ENCODE results near the gene LOXHD1.

LOXHD1 gene, protein sequence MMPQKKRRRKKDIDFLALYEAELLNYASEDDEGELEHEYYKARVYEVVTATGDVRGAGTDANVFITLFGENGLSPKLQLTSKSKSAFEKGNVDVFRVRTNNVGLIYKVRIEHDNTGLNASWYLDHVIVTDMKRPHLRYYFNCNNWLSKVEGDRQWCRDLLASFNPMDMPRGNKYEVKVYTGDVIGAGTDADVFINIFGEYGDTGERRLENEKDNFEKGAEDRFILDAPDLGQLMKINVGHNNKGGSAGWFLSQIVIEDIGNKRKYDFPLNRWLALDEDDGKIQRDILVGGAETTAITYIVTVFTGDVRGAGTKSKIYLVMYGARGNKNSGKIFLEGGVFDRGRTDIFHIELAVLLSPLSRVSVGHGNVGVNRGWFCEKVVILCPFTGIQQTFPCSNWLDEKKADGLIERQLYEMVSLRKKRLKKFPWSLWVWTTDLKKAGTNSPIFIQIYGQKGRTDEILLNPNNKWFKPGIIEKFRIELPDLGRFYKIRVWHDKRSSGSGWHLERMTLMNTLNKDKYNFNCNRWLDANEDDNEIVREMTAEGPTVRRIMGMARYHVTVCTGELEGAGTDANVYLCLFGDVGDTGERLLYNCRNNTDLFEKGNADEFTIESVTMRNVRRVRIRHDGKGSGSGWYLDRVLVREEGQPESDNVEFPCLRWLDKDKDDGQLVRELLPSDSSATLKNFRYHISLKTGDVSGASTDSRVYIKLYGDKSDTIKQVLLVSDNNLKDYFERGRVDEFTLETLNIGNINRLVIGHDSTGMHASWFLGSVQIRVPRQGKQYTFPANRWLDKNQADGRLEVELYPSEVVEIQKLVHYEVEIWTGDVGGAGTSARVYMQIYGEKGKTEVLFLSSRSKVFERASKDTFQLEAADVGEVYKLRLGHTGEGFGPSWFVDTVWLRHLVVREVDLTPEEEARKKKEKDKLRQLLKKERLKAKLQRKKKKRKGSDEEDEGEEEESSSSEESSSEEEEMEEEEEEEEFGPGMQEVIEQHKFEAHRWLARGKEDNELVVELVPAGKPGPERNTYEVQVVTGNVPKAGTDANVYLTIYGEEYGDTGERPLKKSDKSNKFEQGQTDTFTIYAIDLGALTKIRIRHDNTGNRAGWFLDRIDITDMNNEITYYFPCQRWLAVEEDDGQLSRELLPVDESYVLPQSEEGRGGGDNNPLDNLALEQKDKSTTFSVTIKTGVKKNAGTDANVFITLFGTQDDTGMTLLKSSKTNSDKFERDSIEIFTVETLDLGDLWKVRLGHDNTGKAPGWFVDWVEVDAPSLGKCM (N-terminal part only)

DNA sequence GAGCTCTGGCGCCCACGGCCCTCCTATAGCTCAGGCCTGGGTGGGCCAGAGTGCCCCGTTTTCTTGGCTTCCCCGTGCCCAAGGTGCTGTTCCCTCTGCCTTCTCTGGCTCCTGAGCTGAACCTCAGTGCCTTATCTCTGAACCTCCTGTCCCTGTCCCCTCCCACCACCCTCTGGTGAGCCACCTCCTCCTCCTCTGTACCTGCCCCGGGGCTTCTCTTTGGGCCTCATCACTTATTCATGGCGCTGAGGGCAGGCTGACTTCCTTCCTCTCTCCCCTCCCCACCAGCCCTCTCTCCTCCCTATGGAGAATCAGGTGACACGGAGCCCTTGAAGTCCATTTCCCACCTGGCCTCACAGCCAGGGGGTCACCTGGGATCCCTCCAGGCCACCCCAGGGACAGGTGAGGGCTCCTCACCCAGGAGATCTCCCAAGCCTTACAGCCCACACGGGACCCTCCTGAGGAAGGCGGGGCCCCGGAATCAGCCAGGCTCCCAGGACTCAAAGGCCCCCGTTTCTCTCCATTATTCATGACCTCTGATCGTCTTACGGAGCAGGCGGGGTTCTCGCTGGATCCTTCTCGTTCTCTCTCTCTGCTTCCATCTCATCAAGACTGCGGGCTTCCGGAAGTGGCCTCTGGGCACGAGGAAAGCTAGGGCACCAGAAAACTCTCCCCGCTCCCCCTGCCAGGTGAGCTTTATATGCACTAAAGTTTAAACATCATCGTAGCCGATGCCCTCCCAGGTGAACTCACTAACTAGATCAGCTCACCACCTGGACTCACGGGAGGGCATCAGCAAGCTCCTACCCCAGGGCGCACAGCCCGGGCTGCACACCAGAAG is at the start of gene LOXHD1:
Gene LOXHD1, minus strand, starts transcription at position 106 of the 841 bp plus-strand sequence. CDS start 187 bp downstream, outside the sequence.
- DNase-seq (ENCODE audit: low read depth) = no peak

DNA sequence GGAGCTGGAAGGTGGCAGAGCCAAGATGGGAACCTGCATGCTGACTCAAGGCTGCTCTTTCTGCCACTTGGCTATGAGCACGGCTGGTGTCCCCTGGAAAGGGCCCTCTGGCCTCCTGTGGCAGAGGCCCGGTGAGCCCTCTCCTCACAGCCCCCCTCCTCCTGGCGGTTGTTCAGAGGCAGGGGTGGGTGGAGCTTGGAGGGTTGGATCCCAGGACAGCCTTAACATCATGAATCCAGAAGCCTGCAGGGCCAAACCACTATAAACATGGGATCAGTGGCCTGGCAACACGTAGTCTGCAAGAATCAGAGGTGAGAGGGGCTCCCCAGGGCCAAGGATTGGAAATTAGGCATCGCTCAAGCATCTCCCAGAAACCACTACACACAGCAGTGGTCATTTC is 48.5 kb upstream of the LOXHD1 start:
- no peak for DNase-seq (ENCODE audit: low read depth)

DNA sequence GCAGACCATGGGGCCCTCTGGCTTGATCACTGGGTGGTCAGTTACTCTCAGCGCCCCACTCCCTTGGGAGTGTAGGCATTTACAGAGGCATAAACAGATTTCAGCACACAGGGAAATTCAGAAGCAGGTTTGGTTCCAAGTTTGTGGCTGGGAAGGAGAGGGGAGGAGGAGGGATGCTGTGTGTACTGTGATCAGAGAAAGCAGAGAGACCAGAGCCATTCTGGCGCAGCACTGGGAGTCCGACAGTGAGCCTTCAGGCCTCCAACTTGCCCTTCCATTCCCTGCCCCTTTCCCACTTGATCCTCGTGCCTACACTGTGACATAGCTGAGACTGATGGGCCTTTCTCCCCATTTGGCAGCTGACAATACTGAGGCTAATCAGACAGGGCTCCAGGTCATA is 47.8 kb upstream of the LOXHD1 start:
- DNase-seq (ENCODE audit: low read depth) = no peak

DNA sequence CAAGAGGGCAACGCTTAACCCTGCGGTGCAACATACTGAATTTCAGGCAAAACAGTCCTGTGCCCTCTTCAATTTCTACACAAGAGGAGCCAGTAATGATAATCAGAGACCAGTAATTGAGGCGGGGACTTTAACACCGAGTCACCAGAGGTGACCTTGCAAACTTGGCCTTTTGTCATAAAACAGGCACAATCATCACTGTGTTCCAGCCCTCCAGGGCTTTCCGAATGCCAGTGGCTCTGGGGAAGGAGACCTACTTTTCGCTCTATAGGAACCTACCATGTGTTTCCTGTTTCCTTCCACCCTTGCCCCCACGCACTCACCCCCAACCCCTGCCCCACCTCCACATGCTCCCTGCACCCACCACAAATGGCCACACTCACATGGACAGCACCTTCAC is 47.2 kb upstream of the LOXHD1 start:
- no peak for DNase-seq (ENCODE audit: low read depth)

DNA sequence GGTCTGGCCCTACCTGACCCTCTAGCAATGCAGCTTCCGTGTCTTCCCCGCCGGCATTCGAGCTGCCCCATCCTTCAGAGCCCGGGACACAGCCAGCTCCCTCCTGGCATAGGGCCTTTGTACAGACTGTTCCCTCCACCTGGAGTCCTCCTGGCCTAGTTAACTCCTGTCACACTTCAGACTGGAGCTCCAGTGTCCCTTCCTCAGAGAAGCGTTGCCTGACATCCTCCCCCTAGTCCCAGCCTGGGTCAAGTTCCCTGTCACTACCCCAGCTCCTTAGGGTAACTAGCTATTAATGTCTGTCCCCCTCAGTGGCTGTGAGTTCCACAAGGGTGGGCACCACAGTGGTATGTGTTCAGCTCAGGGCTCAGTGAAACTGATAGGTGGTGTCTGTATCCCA is 45.5 kb upstream of the LOXHD1 start:
- no peak for DNase-seq (ENCODE audit: low read depth)

DNA sequence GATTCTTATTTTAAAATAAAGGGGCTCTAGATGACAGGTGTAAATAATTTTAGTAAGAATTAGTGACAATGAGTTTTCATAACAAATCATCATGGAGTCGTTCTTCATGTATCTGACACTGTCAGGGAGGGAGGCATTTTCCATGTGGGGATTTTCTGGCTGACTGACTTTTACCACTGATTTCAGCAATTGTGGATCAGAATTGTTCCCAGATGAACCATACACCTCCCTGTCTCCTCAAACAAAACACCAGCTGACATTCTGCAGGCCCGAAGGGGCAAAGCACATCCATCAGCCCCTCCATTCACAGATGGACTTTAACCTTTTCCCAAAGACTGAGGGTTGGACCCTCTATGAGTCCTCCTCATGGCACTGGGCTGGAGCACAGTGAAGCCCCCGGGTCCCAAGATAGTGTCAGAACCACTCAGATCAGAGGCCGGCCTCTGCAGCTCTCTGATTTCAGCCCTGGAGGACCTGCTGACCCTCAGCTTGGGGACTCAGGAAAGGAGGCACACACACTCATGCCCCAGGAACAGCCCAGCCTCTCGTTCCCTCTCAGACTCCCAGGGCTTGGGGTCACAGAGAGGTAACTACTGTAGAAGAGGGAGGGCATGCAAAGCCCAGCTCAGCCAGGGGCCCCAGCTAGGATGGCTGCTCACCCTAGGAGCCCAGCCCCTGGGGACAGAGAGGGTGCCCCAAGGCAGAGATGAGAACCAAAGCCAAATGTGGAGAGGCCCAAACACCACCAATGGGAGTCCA is 43.2 kb upstream of the LOXHD1 start:
- no peak for DNase-seq (ENCODE audit: low read depth)

DNA sequence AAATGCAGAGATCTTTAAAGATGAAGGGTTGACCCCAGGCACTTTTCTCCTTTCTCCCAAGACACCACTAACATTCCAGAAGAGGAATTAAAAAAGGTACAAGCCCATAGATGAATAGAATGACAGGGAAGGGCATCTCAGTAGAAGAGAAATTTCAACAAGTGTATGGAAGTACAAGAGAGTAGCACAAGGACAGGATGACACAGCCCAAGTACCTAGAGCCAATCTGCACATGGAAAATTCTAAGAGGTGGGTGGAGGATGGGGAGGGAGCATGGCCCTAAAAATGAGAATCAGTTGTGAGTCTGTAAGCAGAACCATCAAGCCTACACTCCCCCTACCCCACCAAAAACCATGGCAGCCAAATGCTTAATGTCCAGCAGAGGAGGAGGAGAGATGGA is 39.7 kb upstream of the LOXHD1 start:
- no peak for DNase-seq (ENCODE audit: low read depth)

DNA sequence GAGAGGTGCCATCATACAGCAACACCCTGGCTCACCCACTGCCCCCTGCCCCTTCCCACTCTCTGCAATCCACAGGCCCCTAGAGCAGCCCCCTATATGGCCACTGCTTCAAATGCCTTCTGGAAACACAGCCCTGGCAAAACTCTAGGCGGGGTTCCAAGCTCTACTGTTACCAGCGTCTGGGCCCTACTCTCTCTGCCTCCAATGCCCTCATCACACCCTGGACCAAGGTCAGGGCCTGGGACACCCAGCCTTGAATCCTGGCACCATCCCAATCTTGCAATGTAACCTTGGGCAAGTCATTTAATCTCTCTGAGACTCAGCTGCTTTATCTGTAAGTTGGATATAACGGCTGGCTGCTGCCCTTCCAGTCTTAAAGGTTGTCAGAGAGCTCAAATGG is 39.2 kb upstream of the LOXHD1 start:
- no peak for DNase-seq (ENCODE audit: low read depth)

DNA sequence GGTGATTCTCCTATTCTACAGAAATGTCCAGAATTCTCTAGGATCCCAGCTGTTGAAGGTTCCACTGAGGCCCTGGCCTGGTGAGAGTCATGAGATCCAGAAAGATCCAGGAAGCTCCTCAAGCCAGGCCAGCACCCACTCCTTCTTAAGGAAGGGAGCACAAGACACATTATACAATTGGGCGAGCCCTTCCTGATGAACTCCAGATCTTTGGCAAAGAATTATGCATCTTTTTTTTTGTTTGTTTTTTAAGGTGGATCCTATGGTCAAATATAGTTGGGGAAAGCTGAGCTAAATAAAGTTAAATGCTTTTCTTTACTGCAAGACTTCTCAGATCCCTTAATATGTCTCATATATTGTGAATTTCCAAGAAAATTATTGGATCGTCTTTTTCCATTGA is 37.0 kb upstream of the LOXHD1 start:
- no peak for DNase-seq (ENCODE audit: low read depth)

DNA sequence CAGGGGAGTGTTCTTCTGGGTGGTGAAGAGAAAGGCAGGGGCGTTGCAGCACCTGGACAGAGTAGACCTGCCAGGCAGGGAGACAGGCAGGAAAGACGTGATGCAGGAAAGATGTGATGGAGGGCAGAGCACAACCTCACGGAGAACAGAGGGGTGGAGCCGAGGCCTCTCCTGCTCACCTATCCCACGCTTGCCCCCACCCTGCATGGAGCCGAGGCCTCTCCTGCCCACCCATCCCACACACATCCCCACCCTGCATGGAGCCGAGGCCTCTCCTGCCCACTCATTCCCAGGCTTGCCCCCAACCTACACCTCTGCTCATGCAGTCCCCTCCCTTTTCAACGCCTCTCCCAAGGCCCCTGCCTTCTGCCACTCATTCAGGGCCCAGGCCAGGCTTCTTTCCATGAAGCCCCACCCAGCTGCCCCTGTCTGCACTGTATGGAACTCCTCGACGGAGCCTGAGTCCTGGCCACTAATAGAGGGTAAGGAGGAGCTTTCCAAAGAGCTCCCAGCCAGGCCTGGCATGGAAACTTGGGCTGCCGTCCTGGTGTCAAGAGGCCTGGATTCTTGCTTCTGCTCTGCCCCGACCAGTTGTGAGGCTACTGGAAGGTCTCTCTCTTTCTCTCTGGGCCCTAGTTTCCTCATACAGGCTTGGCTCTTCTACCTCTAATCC is 32.0 kb upstream of the LOXHD1 start:
- DNase-seq (ENCODE audit: low read depth) = no peak

DNA sequence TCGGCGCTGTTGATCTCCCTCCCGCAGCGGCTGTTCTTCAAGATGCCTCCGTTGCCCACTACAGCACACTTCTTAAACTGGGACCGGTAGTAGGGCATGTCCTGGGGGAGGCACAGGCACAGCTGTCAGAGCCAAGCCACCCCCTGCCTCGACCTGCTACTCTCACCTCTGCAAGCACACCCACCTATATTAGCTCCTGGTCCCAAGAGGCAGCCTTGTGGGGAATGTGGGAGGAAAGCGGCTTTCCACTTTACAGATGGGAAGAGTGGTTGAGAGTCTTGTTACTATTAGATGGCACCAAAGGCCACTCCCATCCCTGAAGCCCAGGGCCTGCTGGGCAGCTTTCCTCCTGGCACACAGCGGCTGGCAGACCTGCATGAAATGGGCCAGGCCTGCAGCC is 29.2 kb upstream of the LOXHD1 start:
- DNase-seq (ENCODE audit: low read depth) = no peak

DNA sequence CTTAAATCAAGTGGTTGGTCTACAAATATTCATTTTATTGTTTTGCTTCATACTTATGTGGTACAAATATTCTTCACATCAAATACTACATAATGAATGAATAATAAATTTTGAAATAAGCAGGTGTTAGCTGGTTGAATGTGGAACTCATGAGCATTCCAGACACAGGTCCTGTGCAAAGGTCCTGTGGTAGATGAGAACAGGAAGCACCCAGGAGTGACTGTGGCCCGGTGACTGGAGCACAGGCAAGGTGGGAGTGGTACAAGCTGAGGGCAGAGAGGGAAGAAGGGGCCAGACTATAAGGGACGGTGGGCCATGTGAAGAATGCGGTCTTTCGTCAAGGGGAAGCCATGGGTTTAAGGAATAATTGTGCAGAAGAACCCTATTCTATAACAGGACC is 26.2 kb upstream of the LOXHD1 start:
- DNase-seq (ENCODE audit: low read depth) = no peak

DNA sequence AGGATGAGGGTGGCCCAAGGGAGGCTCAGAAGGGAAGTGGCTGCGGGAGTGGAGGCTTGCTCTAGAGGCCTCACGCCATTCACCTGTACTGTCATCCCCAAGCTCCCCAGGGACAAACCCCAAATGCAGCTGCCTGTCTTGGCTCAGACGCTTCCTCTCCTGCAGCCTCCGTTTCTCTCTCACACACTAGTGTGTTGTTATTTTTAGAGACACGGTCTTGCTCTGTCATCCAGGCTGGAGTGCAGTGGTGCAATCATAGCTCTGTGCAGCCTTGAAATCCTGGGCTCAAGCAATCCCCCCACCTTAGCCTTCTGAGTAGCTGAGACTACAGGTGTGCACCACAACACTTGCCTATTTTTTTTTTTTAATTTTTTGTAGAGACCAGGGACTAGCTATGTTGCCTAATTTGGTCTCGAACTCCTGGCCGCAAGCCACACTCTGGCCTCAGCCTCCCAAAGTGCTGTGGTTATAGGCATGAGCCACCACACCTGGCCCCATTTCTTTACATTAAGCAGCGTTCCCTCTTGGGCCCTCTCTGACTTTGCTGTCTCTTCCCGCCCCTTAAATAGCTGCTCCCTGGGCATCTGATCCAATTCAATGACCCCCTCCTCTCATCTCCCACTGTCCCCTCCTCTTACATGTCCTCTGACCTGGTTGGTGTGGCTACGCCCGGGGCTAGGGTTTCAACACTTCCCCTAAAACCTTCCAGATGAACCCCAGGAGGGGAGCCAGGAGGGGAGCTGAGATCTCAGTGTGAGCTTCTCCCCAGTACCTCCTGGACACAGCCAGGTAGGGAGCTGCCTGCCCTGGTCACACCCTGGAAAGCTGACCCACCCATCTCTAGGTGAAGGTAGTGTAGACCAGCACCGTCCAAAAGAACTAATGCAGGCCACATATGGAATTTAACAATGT is 24.0 kb upstream of the LOXHD1 start:
- no peak for DNase-seq (ENCODE audit: low read depth)

DNA sequence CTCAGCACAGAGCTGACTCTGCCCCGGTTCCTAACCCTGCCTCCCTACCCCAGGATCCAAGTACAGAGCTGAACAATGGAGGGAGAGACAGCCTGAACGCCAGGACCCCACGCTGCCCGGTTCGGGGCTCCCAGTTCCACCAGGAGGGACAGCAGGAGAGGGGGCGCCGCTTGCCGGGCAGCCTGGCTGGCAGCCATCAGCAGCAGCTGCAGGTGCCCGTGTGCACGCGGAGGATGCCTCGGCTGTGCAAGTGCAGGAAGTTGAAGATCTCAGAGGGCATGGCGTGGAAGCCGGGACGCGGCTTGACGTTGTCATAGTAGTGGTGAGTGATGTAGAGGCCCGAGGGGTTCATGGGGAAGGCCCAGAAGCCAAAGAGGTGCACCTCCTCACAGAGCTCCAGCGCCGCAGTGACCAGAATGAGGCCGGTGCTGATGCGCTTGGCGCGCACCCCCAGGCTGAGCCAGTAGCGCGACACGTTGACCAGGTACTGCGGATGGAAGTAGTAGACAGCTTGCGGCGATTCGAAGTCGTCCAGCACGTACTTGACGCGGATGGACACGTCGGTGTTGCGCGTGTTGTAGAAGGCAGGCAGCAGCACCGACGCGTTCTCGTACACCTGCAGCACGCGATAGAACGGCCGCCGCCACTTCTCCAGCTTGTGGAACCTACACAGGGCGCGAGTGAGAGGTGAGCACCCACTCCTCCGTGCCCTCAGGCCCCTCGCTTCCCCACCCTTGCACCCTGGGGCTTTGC is 23.0 kb upstream of the LOXHD1 start:
- no peak for DNase-seq (ENCODE audit: low read depth)

DNA sequence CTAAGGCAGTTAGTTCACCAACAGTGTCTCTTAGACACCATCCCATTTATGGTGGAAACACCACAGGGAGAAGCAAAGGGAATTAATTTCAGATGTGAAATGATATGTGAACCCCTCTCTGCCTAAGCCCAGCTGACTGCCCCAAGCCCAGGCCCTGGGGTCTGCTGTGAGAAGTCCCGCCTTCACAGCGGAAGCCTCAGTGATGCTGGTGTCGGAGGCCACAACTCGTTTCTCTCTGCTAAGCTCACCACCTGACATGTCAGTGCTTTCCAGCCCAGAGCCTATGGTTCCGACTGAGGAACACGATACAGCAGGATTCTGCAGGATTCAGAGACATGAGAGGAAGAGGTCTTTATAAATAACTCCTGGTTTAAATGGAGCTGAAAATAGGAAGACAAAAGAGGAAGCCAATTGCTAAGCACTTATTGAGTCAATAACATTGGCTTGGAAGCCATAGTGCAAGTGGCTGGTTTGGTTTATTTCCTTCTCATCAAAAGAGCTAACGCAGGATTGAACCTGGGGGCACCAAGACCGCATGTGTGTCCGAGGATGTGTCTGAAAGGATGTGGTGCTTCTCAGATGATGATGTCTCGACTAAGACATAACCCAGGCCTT is 21.9 kb upstream of the LOXHD1 start:
- no peak for DNase-seq (ENCODE audit: low read depth)

DNA sequence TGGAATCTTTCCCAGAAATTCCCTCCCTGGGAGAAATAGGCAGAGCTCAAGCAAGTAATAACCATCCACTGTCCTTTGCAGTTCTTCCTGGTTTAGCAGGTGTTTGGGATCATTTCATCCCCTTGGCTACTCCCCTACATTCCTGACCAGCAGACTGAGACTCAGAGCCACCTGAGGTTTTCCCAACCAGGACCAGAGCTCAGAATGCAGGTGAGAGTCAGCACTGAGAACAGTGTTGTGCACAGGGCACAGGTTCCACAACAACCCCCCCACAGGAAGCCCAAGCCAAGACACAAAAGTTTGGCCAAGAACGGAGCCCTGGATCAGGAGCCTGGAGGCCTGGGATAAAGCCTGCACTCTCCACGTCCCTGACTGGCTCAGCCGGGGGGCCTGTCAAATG is 21.0 kb upstream of the LOXHD1 start:
- no peak for DNase-seq (ENCODE audit: low read depth)

DNA sequence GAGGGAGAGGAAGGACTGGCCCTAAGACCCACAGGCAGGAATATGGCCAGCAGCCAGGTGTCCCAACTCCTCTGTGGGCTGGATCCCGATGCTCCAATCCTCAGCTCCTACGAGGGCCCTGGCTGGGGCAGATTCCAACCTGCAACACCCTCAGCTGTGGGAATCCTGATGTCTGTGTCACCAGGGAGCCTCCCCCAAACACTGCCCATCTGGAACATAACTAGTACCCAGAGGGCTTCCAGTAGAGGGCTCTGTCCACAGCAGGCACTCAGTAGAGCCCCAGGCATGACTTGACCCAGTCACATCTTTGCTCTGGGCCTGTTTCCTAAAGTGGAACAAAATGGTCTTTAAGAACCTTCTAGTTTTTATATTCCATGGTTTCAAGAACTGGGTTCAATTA is 20.6 kb upstream of the LOXHD1 start:
- no peak for DNase-seq (ENCODE audit: low read depth)
